Sigmoid colon (tissue), 3 donors: Measurements from ENCODE around the gene NOX1.

ENCODE experiments used
- POLR2A ChIP-seq, 2 donors: fragments of 450-650 bp; IDR thresholded peaks; one replicate each; pipeline ENCODE4 v1.6.1; 2016; ENCODE audit warnings: antibody characterized with exemption in 2 of 2, mild to moderate bottlenecking in 2 of 2, moderate library complexity in 2 of 2
- TF ChIP-seq, protein P1 (sequence below), 4 experiments: fragments of 450-650 bp in 3 of 4; fragments of 200-600 bp in 1 of 4; IDR thresholded peaks; one replicate each; pipeline ENCODE4 v1.5.1; 2016 to 2019; ENCODE audit warnings: antibody characterized with exemption in 4 of 4, mild to moderate bottlenecking in 3 of 4, moderate library complexity in 2 of 4

DNA sequence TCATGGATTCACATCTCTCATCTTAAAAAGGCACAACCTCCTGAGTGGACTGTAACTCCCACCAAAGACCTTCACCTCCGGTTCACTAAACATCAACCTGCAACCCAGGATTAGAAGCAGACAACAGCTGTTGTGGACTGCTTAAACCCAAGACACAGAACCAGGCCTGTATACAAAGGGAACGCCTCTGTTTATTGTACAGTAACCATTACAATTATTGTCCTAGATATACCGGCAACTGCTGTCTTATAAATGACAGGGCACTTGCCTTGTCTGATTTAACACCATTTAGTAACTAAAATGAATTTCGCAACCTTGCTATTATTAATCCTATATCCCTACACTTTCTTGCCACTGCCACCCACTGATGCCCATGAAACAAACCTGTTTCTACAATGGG is 76.8 kb downstream of the NOX1 start:
- TF ChIP-seq, protein P1, sequence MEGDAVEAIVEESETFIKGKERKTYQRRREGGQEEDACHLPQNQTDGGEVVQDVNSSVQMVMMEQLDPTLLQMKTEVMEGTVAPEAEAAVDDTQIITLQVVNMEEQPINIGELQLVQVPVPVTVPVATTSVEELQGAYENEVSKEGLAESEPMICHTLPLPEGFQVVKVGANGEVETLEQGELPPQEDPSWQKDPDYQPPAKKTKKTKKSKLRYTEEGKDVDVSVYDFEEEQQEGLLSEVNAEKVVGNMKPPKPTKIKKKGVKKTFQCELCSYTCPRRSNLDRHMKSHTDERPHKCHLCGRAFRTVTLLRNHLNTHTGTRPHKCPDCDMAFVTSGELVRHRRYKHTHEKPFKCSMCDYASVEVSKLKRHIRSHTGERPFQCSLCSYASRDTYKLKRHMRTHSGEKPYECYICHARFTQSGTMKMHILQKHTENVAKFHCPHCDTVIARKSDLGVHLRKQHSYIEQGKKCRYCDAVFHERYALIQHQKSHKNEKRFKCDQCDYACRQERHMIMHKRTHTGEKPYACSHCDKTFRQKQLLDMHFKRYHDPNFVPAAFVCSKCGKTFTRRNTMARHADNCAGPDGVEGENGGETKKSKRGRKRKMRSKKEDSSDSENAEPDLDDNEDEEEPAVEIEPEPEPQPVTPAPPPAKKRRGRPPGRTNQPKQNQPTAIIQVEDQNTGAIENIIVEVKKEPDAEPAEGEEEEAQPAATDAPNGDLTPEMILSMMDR (IDR thresholded peaks at IDR 0.05) = no peak
- TF ChIP-seq POLR2A (IDR thresholded peaks at IDR 0.05) = no peak
